GM23338 (cell line): ENCODE measurements around the gene EMILIN2.

Source experiments
- CREB1 ChIP-seq: fragments of 250-450 bp; sonication (Bioruptor Pico); IDR thresholded peaks from 2 replicates; pipeline ENCODE4 v1.5.0; 2020; ENCODE audit warnings: low read depth, mild to moderate bottlenecking, moderate library complexity
- CTCF ChIP-seq, 2 experiments: fragments of 200-600 bp in 1 of 2; sonication (generic) in 1 of 2; conservative IDR thresholded peaks; 2 replicates each; pipeline versions ENCODE4 v1.5.1 to v1.6.1; 2016 to 2017; ENCODE audit warnings: antibody characterized with exemption in 2 of 2, low read depth in 2 of 2, mild to moderate bottlenecking in 2 of 2, moderate library complexity in 1 of 2
- ETS1 ChIP-seq: IDR thresholded peaks from 2 replicates; pipeline ENCODE4 v1.6.1; 2016; ENCODE audit warnings: antibody characterized with exemption
- EZH2 ChIP-seq: fragments of 200-600 bp; sonication (generic); IDR thresholded peaks from one replicate; pipeline ENCODE4 v1.8.0; 2017; ENCODE audit warnings: antibody characterized with exemption, mild to moderate bottlenecking, low read depth; ENCODE audit not compliant: unreplicated experiment
- EZH2phosphoT487 ChIP-seq: fragments of 200-600 bp; sonication (generic); IDR thresholded peaks from one replicate; pipeline ENCODE4 v1.8.1; 2018; ENCODE audit warnings: antibody characterized with exemption; ENCODE audit not compliant: unreplicated experiment
- JUNB ChIP-seq: IDR thresholded peaks from one replicate; pipeline ENCODE4 v1.6.1; 2016; ENCODE audit warnings: antibody characterized with exemption; ENCODE audit not compliant: unreplicated experiment
- NANOG ChIP-seq: IDR thresholded peaks from 2 replicates; pipeline ENCODE4 v1.6.1; 2016; ENCODE audit warnings: antibody characterized with exemption, borderline replicate concordance
- POLR2AphosphoS5 ChIP-seq: IDR thresholded peaks from 2 replicates; pipeline ENCODE4 v1.6.1; 2016; ENCODE audit warnings: antibody characterized with exemption, low read depth
- REST ChIP-seq: IDR thresholded peaks from one replicate; pipeline ENCODE4 v1.6.1; 2018; ENCODE audit warnings: antibody characterized with exemption; ENCODE audit not compliant: unreplicated experiment
- STAT1 ChIP-seq: IDR thresholded peaks from one replicate; pipeline ENCODE4 v1.6.1; 2016; ENCODE audit warnings: antibody characterized with exemption; ENCODE audit not compliant: unreplicated experiment
- ZNF114 ChIP-seq: fragments of 250-450 bp; sonication (Bioruptor Pico); IDR thresholded peaks from 2 replicates; pipeline ENCODE4 v1.5.0; 2020; ENCODE audit warnings: mild to moderate bottlenecking, moderate library complexity
- ZNF331 ChIP-seq: fragments of 250-450 bp; sonication (Bioruptor Pico); IDR thresholded peaks from 2 replicates; pipeline ENCODE4 v1.5.0; 2020; ENCODE audit warnings: low read depth, mild to moderate bottlenecking, moderate library complexity
- TF ChIP-seq, protein P1 (sequence below): fragments of 250-450 bp; sonication (Bioruptor Pico); IDR thresholded peaks from 2 replicates; pipeline ENCODE4 v1.5.0; 2020; ENCODE audit warnings: mild to moderate bottlenecking, moderate library complexity

DNA sequence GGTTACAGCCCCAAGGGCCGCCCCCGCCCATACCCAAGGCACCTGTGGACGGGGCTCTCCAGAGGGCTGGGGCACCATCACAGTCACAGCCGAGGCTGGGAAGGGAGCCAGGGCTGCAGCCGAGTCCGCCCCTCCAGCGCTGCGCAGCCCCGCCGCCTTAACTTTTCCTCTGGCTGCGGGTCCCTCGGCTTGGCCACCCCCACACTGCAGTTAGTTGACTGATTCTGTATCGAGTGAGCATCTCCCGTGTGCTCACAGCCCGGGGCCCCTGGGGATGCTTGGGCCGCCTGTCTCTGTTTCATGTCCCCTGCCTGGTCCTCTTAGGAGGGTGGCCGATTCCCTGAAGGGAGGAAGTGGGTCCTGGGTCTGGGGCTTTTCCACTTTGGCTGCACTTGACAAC is 33.7 kb downstream of the EMILIN2 start:
- TF ChIP-seq CTCF (conservative IDR thresholded peaks at IDR 0.05; ENCODE audit: low read depth in 2 of 2) (no peak), ETS1 (no peak), CREB1 (CRISPR knock-in tag) (no peak), EZH2phosphoT487 (no peak), EZH2 (no peak), REST (no peak), ZNF114 (CRISPR knock-in tag) (no peak), POLR2AphosphoS5 (no peak), JUNB (no peak), NANOG (no peak), ZNF331 (no peak), STAT1 (no peak)
- TF ChIP-seq, protein P1, sequence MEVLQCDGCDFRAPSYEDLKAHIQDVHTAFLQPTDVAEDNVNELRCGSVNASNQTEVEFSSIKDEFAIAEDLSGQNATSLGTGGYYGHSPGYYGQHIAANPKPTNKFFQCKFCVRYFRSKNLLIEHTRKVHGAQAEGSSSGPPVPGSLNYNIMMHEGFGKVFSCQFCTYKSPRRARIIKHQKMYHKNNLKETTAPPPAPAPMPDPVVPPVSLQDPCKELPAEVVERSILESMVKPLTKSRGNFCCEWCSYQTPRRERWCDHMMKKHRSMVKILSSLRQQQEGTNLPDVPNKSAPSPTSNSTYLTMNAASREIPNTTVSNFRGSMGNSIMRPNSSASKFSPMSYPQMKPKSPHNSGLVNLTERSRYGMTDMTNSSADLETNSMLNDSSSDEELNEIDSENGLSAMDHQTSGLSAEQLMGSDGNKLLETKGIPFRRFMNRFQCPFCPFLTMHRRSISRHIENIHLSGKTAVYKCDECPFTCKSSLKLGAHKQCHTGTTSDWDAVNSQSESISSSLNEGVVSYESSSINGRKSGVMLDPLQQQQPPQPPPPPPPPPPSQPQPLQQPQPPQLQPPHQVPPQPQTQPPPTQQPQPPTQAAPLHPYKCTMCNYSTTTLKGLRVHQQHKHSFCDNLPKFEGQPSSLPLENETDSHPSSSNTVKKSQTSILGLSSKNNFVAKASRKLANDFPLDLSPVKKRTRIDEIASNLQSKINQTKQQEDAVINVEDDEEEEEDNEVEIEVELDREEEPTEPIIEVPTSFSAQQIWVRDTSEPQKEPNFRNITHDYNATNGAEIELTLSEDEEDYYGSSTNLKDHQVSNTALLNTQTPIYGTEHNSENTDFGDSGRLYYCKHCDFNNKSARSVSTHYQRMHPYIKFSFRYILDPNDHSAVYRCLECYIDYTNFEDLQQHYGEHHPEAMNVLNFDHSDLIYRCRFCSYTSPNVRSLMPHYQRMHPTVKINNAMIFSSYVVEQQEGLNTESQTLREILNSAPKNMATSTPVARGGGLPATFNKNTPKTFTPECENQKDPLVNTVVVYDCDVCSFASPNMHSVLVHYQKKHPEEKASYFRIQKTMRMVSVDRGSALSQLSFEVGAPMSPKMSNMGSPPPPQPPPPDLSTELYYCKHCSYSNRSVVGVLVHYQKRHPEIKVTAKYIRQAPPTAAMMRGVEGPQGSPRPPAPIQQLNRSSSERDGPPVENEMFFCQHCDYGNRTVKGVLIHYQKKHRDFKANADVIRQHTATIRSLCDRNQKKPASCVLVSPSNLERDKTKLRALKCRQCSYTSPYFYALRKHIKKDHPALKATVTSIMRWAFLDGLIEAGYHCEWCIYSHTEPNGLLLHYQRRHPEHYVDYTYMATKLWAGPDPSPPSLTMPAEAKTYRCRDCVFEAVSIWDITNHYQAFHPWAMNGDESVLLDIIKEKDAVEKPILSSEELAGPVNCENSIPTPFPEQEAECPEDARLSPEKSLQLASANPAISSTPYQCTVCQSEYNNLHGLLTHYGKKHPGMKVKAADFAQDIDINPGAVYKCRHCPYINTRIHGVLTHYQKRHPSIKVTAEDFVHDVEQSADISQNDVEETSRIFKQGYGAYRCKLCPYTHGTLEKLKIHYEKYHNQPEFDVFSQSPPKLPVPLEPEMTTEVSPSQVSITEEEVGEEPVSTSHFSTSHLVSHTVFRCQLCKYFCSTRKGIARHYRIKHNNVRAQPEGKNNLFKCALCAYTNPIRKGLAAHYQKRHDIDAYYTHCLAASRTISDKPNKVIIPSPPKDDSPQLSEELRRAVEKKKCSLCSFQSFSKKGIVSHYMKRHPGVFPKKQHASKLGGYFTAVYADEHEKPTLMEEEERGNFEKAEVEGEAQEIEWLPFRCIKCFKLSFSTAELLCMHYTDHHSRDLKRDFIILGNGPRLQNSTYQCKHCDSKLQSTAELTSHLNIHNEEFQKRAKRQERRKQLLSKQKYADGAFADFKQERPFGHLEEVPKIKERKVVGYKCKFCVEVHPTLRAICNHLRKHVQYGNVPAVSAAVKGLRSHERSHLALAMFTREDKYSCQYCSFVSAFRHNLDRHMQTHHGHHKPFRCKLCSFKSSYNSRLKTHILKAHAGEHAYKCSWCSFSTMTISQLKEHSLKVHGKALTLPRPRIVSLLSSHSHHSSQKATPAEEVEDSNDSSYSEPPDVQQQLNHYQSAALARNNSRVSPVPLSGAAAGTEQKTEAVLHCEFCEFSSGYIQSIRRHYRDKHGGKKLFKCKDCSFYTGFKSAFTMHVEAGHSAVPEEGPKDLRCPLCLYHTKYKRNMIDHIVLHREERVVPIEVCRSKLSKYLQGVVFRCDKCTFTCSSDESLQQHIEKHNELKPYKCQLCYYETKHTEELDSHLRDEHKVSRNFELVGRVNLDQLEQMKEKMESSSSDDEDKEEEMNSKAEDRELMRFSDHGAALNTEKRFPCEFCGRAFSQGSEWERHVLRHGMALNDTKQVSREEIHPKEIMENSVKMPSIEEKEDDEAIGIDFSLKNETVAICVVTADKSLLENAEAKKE (CRISPR knock-in tag) = no peak
